Activated CD4-positive, alpha-beta T cell treated with anti-CD3 and anti-CD28 coated beads, Interleukin-2, Interleukin-4, amounts not matched to agents 100 ng/mL and 50 ng/mL, durations not matched to agents 16 hours and 8 hours (primary cell): Measurements from ENCODE around the gene TMEM239.
"Not testable (repeated sequence)": the region's sequence is repeated elsewhere in the genome, so short reads cannot be mapped to it uniquely, and the experiment has no call there.

Experiments
- DNase-seq: peaks from one replicate; pipeline ENCODE4 v3.0.0-alpha.2; 2020; ENCODE audit warnings: low spot score

TMEM239 gene

DNA sequence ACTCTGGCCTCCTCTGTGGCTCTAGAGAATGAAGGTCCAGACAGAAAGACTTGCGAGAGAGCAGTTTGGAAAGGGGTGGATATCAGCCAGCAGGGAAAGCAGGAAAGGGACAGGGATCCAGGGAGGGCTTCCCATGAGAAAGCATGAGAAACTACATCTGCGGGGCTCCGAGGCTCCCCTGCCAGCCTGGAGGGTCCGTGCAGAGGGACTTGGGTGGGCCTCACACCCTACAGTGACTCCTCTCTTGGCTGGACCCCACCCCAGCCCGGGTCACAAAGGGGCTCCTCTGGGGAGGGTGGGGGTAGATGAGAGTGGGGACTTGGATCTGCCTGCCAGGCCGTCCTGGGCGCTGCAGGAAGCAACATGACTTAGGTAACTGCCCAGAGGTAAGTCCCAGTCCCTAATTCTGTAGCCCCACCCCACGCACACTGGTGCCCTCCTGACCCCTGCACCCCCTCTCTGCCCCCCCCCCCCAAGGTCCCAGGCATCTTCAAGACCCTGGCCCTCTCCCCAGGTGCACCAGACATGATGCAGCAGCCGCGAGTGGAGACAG lies at the start of gene TMEM239:
Gene TMEM239 (plus strand): TSS at position 335 of the 553 bp plus-strand sequence. CDS start 191 bp downstream, at position 526.
- no peak for DNase-seq

DNA sequence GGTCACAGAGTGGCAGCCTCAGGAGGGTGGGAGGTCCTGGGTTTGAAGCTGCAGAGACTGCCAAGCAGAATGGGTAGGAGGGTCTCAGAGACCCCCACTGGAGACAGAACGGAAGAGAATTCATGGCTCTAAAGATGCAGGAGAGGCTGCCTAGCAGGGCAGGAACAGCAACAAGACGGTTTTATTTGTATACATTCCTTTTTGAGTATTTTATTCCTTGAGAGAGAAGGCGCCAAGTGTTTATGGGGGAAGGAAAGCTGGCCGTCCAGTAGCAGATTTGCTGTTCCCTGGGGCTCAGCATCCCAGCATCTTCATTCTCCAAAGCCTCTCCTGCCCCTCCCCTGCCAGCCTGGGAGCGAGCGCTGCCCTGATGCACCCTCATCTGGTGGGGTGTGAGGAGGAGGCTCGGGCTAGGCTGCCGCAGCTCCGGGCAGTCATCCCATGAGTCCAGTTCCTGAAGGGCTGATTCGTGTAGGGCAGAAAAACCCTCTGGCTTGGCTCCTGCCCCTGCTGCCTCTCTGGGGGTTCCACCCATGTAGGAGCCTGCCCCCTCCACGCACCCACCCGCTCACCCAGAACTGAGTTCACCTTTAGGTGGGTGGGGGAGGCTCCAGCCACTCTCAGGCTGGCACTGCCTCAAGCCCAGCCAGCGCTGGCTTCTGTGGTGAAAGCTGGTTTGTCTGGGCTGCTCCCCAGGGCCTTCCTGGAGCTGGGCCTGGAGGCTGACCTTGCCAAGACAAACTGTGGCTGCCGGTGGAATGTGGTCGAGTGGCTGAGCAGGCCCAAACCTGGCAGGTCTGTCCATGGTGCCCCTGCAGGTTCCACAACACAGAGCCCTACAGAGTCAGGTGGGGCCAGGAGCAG lies 48.2 kb upstream of the TMEM239 start:
- no peak for DNase-seq

GRCh38 chr20:2768632-2769015 lies 47.5 kb upstream of the TMEM239 start:
- DNase-seq: no peak

DNA sequence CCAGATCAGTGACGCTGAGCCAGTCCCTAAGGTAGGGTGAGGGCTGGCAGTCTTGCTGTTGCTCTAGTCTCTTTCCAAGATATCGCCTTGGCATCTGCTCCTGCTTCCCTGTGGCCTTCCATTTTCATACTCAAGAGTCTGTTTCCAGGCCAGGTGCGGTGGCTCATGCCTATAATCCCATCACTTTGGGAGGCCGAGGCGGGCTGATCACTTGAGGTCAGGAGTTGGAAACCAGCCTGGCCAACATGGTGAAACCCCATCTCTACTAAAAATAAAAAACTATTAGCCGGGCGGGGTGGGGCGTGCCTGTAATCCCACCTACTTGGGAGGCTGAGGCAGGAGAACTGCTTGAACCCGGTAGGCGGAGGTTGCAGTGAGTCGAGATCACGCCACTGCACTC lies 46.1 kb upstream of the TMEM239 start:
- DNase-seq: not testable (repeated sequence)

DNA sequence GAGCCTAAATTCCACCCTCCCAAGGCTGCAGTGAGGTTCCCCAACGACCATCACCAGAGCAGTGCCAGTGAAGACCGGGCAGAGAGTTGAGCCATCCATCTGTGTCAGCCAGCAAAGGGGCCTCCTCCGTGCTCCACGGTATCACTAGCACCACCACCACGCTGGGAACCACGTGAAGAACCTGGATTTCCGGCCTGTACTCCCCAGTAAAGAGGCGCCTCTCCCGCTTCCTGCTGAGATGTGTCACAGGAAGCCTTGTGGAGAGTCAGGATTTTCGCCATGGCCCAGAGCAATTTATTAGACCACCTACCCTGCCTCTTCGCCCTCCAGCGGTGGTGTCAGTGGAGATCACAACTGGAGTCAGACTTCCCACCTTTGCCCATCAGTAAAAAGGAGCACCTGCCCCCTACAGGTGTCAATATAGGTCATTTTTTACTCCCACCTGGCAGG lies 44.5 kb upstream of the TMEM239 start:
- no peak for DNase-seq

GRCh38 chr20:2773812-2774211 lies 42.4 kb upstream of the TMEM239 start:
- DNase-seq: no peak

DNA sequence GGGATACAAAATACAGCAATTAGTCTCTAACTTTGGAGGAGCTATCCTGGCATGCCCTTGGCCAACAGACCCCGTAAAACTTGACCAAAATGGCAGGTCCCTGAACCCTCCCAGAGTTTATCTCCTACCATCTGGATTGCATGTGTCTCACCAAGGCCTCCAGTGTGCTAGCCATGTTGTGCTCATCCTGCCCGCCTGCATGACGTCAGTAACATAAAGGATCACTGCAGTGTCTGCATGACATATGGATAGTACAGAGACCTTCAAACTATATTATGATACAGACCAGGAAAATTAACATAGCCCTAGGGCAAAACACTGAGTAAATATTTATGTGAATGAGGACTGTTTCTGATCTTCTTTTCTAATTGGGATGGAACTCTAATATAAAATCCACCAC lies 41.0 kb upstream of the TMEM239 start:
- no peak for DNase-seq

DNA sequence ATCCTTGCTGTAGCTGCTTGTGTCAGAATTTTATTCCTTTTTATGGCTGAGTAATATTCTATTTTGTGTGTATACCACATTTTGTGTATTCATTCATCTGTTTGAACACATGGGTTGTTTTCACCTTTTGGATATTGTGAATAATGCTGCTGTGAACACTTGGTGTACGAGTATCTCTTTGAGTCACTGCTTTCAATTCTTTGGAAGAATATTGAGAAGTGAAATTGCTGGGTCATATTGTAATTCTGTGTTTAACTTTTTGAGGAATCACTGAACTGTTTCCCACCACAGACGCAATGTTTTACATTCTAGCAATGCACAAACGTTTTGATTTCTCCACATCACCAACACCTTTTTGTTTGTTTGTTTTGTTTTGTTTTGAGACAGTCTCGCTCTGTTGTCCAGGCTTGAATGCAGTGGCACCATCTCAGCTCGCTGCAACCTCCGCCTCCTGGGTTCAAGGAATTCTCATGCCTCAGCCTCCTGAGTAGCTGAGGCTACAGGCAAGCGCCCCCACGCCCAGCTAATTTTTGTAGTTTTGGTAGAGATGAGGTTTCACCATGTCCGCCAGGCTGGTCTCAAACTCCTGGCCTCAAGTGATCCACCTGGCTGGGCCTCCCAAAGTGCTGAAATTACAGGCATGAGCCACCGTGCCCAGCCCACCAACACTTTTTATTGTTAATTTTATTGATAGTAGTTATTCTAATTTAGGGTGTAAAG lies 37.4 kb upstream of the TMEM239 start:
- DNase-seq: no peak

DNA sequence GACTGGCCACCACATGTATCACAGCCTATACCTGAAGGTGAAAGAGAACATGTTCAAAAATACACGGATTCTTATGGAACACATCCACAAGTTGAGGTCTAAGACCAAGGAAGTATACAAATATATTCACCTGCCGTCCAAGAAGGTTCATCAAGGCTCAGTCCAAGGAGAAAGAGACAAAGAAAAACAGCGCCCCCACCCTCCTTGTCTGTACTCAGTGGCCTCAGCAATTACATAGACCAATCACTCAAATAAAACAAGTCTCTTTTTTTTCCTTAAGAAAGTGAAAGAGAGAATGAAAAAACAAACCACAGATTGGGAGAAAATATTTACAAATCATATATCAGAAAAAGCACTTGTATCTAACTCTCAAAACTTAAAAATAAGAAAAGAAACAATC lies 35.2 kb upstream of the TMEM239 start:
- no peak for DNase-seq

DNA sequence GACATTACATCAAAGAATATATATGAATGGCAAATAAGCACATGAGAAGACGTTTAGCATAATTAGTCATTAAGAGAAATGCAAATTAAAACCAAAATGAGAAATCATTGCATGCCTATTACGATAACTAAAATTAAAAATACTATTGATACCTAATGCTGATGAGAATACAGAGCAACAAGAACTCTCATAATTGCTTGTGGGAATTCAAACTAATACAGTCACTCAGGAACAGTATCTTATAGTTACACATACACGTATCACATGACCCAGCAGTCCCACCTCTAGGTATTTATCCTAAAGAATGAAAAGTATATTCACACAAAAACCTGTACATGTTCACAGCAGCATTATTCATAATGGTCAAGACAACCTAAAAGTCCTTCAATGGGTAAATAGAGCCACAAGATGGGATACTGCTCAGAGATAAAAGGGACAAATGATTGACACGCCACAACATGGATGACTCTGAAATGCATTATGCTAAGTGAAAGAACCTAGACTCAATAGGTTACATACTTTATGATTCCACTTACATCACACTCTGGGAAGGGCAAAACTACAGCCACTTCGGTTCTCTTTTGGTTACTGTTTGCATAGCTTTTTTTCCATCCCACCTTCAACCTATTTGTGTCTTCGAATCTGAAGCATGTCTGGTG lies 32.1 kb upstream of the TMEM239 start:
- DNase-seq: no peak

DNA sequence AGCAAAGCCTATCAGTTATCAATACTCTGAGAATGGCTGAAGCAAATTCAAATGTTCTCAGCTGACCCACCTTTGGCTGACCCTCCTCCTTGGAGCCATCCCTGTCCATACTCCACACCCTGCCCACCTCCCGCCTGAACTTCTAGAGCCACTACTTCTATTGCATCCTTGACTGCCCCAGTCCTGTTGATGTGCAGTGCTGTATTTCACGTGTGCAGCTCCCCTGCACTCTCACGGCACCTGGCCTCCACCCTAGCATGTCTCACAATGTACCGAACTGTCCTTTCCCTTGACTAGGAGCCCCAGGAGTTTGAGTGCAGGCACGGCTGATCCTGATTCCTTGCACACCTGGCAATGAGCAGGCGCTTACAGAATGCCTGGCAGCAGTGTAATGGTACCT lies 22.7 kb upstream of the TMEM239 start:
- DNase-seq: no peak

DNA sequence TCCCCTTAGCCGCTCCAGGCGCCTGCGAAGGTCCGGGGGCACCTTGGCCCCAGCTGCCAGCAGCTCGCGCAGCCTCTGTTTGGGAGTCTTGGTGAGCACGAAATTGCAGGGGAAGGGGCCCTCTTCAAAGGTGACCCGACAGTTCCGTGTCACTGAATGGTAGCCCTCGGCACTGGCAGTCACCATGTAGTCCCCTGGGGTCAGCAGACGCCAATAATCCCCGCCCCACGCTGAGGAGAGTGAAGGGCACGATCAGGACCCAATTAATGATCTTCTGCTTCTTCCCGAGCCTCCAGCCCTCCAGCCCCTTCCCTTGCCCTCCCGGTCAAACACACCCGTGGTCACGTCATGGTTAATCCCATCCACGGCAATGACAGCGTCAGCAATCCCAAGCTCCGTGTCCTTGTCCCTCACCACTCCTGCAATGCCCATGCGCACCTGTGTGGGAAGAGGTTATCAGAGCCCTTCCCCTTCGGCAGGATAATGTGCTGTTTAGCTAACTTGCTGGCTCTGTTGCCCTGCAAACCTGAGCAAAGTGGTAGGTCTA lies 21.9 kb upstream of the TMEM239 start:
- DNase-seq: no peak

DNA sequence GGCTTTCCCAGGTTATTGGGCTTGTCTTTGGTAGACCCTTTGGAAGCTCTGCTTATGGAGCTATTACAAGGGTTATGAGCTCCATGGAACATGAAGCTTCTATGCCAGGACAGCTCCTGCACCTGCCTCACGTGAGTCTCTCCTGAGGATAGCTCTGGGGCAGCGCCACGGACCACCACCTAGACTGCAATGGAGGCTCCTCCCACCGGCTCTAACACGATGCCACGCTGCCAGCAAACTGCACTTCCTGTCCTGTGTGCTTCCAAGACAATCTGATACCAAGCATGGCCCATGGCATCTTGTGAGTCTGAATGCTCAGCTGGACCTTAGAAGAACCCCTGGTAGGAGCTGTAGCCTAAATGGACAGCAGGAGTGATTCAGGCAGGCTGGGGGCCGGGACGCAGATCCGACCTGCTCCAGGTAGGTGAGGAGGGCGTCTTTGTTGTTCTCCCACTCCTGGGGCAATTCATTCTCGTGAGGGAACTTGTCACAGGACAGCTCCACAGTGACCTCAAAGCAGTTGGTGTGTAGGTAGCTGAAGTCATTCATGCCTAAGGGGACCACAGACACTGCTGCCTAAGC lies 21.2 kb upstream of the TMEM239 start:
- DNase-seq: no peak

DNA sequence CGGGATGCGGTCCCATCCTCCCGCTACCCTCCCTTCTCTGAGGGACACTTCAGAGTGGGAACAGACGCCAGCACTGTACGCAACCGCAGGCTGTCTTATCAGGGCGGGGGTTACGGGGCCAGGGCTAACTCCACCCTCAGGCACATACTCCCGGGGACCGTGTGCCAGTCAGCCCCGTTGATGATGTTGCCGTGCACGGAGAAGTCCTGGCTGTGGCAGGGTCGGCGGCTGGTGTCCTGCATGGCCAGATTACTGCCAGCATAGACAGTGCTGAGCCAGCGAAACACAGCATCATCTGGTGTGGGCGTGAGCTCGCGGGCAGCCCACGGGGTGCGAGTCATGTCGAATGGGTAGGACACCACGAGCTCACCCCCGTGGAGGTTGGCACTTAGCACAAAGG lies 20.7 kb upstream of the TMEM239 start:
- no peak for DNase-seq

DNA sequence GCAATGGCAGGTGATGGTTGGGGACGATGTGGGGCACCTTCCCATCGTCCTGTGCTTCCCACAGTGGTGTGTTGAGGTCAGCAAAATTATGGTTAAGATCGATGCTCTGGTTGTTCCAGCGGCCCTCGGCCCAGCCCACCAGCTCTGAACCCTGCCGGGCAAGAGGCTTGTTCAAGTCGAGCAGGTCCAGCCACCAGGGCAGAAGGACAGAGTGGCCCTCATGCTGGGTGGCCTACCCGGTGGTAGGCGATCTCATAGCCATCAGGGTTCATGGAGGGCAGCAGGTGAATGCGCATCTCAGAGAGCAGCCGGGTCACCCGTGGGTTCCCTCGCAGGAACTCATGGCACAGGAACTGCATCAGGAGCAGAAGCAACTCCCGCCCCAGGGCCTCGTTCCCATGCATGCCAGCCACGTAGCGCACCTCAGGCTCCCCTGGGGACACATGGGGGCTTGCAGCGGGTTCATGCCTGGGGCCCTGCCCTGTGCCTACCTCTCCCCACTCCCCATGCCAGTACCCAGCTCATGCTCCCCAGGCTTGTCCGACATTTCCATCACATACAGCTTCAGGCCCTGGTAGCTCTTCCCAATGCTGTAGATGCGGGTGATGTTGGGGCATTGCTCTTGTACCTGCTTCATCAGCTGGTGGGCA lies 20.0 kb upstream of the TMEM239 start:
- no peak for DNase-seq

GRCh38 chr20:2797136-2797983 lies 18.8 kb upstream of the TMEM239 start:
- no peak for DNase-seq

GRCh38 chr20:2798095-2798805 lies 17.9 kb upstream of the TMEM239 start:
- DNase-seq: no peak

GRCh38 chr20:2798814-2799213 lies 17.4 kb upstream of the TMEM239 start:
- no peak for DNase-seq

GRCh38 chr20:2799271-2799670 lies 16.9 kb upstream of the TMEM239 start:
- no peak for DNase-seq
